Measurements from ENCODE around the gene TMPRSS13. TPM values are rescaled to one million over a fixed set of nuclear protein-coding genes. Genes with fewer than 3 reads are reported as not detected.

TMPRSS13 gene
- total and polyA plus RNA-seq, 9 of the 15 experiments (the other 6 are each of a cell fraction or from before 2014, with no cell fraction given), result 0.11 to 0.29 (median 0.15) TPM

- TF ChIP-seq BRCA1 (IDR thresholded peaks at IDR 0.05), result no peak
- TF ChIP-seq BRCA1 (CRISPR knock-in tag; IDR thresholded peaks at IDR 0.05), result no peak
- no peak for TF ChIP-seq TBL1XR1 (IDR thresholded peaks at IDR 0.05; ENCODE audit: low read length in 2 of 2)
- no peak for TF ChIP-seq SNIP1 (IDR thresholded peaks at IDR 0.05; ENCODE audit: low read depth)
These were observed 4.3 kb upstream of the TMPRSS13 start (continued) for GRCh38 chr11:117933475-117933874.

GRCh38 chr11:117932947-117933346 lies 3.7 kb upstream of the TMPRSS13 start:
- FAIRE-seq (no peak), ATAC-seq (no peak), DNase-seq (ENCODE audit: extremely low read depth in 1 of 4, low spot score in 3 of 4) (no peak)
- ChIA-PET CTCF (ENCODE audit: low intra/inter-chr PET ratio) (interaction anchor here (0.7 kb wide), 1 partner anchor 14 kb away, joined by 3 read pairs; no protein-coding TSS in a partner anchor), POLR2A (interaction anchor here (1.2 kb wide), 1 partner anchor 12 kb away, joined by 3 read pairs; no protein-coding TSS in a partner anchor)
- Histone ChIP-seq H3K9ac (ENCODE audit: insufficient read depth in 1 of 2, low read depth in 2 of 2, low read length in 2 of 2) (no peak overlapping the region), H3K9me1 (ENCODE audit: control insufficient read depth, insufficient read depth, low read length) (no peaks in the 10 kb centered on the region), H3K4me1 (replicated peaks in 1 of 2; ENCODE audit: control insufficient read depth in 2 of 2, insufficient read depth in 2 of 2, low read length in 2 of 2) (peaks cover 0 to 8% of the 10 kb centered on the region in 2 experiments; a peak in 1 of 5 replicates), H3K27ac (ENCODE audit: extremely low read depth, low read depth, low read length) (no peak overlapping the region), H3K4me2 (ENCODE audit: insufficient read depth, low read length) (no peak overlapping the region), H2AFZ (ENCODE audit: low read depth, low read length) (no peak overlapping the region), H3K79me2 (ENCODE audit: control insufficient read depth, insufficient read depth, low read length) (no peaks in the 10 kb centered on the region), H4K20me1 (replicated peaks; ENCODE audit: control insufficient read depth, insufficient read depth, low read length) (0 out of 2 replicates have a peak, but pooled peaks cover 3% of the 10 kb centered on the region), H3K9me3 (replicated peaks; ENCODE audit: control insufficient read depth, insufficient read depth, low read depth, low read length) (no peaks in the 10 kb centered on the region), H3K36me3 (ENCODE audit: control insufficient read depth, insufficient read depth, low read length) (no peaks in the 10 kb centered on the region), H3K4me3 (no peak overlapping the region), H3K27me3 (ENCODE audit: control insufficient read depth in 2 of 2, insufficient read depth in 2 of 2, low read length in 2 of 2) (peaks cover 11 to 16% of the 10 kb centered on the region in 2 experiments; a peak in 4 of 5 replicates)
- no TSS peak for BruUV-seq (replicated peaks)
- WGBS (ENCODE audit: insufficient coverage, low coverage, missing lambda C conversion rate), result 30% methylated on average over 3 of the region's 3 CpGs
- in situ Hi-C loops (cut with MboI) (no loop called here), intact Hi-C loops (cut with micrococcal nuclease) (no loop called here)
- TF ChIP-seq TFAP4 (CRISPR knock-in tag; IDR thresholded peaks at IDR 0.05; ENCODE audit: borderline replicate concordance), result no peak
- no peak for TF ChIP-seq ZFP36 (IDR thresholded peaks at IDR 0.05; ENCODE audit: low read depth, low read length, partially characterized antibody)
- TF ChIP-seq ELF2 (CRISPR knock-in tag; IDR thresholded peaks at IDR 0.05), result no peak
- no peak for TF ChIP-seq YY1 (IDR thresholded peaks at IDR 0.05; ENCODE audit: borderline replicate concordance in 1 of 3, control insufficient read depth in 1 of 3, extremely low read depth in 1 of 3, insufficient read depth in 3 of 3, insufficient read length in 1 of 3, insufficient replicate concordance in 2 of 3, low read depth in 1 of 3, low read length in 2 of 3)
- no peak for TF ChIP-seq GMEB1 (CRISPR knock-in tag; IDR thresholded peaks at IDR 0.05)
- no peak for TF ChIP-seq U2AF1 (optimal IDR thresholded peaks at IDR 0.05; ENCODE audit: low read depth, low read length)
- no peak for TF ChIP-seq ZNF212 (CRISPR knock-in tag; IDR thresholded peaks at IDR 0.05)
- no peak for TF ChIP-seq POLR2G (IDR thresholded peaks at IDR 0.05; ENCODE audit: low read depth, low read length)

All from K562 (cell line).